OCI-LY1 (cell line): ENCODE data around the gene MYLK3.

Source experiments
- H2AFZ ChIP-seq: fragments of 200-600 bp; sonication (generic), shearing (Covaris generic); 2 replicates; pipeline ENCODE4 v1.6.0; 2014; ENCODE audit warnings: antibody characterized with exemption, mild to moderate bottlenecking, low read length
- H3F3A ChIP-seq: fragments of 200-600 bp; sonication (generic), shearing (Covaris generic); 2 replicates; pipeline ENCODE4 v1.6.0; 2014; ENCODE audit warnings: mild to moderate bottlenecking, antibody characterized with exemption, low read length, moderate library complexity; ENCODE audit not compliant: insufficient read depth
- H3K27ac ChIP-seq: fragments of 200-600 bp; sonication (generic); 2 replicates; pipeline ENCODE4 v1.5.1; 2014; ENCODE audit warnings: low read length, mixed run types, mild to moderate bottlenecking, low read depth; ENCODE audit not compliant: poor library complexity, severe bottlenecking
- H3K27me3 ChIP-seq: fragments of 200-600 bp; sonication (generic); 2 replicates; pipeline ENCODE4 v1.6.0; 2014; ENCODE audit warnings: antibody characterized with exemption, mild to moderate bottlenecking, low read length, moderate library complexity; ENCODE audit not compliant: insufficient read depth
- H3K36me3 ChIP-seq: fragments of 200-600 bp; sonication (generic); 2 replicates; pipeline ENCODE4 v1.6.1; 2014; ENCODE audit warnings: mild to moderate bottlenecking, antibody characterized with exemption, low read length, moderate library complexity, mixed read lengths; ENCODE audit not compliant: insufficient read depth
- H3K4me1 ChIP-seq: fragments of 200-600 bp; sonication (generic); 2 replicates; pipeline ENCODE4 v1.5.1; 2014; ENCODE audit warnings: mild to moderate bottlenecking, low read length, moderate library complexity; ENCODE audit not compliant: insufficient read depth, severe bottlenecking
- H3K4me2 ChIP-seq: fragments of 200-600 bp; sonication (generic), shearing (Covaris generic); 2 replicates; pipeline ENCODE4 v1.6.1; 2014; ENCODE audit warnings: low read length
- H3K4me3 ChIP-seq: fragments of 200-600 bp; sonication (generic); 2 replicates; pipeline ENCODE4 v1.5.1; 2014; ENCODE audit warnings: low read length, low read depth, mild to moderate bottlenecking, mixed read lengths; ENCODE audit not compliant: poor library complexity, severe bottlenecking
- H3K79me2 ChIP-seq: fragments of 200-600 bp; shearing (Covaris generic); 2 replicates; pipeline ENCODE4 v1.6.1; 2016; ENCODE audit warnings: mixed run types, low read length, mixed read lengths; ENCODE audit not compliant: insufficient read depth
- H3K9ac ChIP-seq: fragments of 200-600 bp; sonication (generic), shearing (Covaris generic); 2 replicates; pipeline ENCODE4 v1.6.1; 2014; ENCODE audit warnings: mild to moderate bottlenecking, low read length, mixed read lengths
- H3K9me2 ChIP-seq: fragments of 200-600 bp; sonication (generic), shearing (Covaris generic); 2 replicates; pipeline ENCODE4 v1.6.1; 2014; ENCODE audit warnings: low read depth, mild to moderate bottlenecking, low read length, mixed read lengths
- H3K9me3 ChIP-seq: fragments of 200-600 bp; shearing (Covaris generic); 2 replicates; pipeline ENCODE4 v1.6.1; 2014; ENCODE audit warnings: low read length, mixed read lengths
- H4K20me1 ChIP-seq: fragments of 200-600 bp; sonication (generic), shearing (Covaris generic); 2 replicates; pipeline ENCODE4 v1.6.0; 2016; ENCODE audit warnings: mild to moderate bottlenecking, low read length; ENCODE audit not compliant: insufficient read depth
- EZH2 ChIP-seq: fragments of 200-600 bp; sonication (generic), shearing (Covaris generic); IDR thresholded peaks from 2 replicates; pipeline ENCODE4 v1.8.0; 2017; ENCODE audit warnings: borderline replicate concordance, mixed run types, mild to moderate bottlenecking, antibody characterized with exemption, low read length, moderate library complexity, mixed read lengths
- TF ChIP-seq, protein P1 (sequence below): fragments of 200-600 bp; sonication (generic), shearing (Covaris generic); IDR thresholded peaks from 2 replicates; pipeline ENCODE4 v1.5.1; 2017; ENCODE audit warnings: mild to moderate bottlenecking, antibody characterized with exemption, low read length, moderate library complexity, mixed read lengths

The MYLK3 gene

DNA sequence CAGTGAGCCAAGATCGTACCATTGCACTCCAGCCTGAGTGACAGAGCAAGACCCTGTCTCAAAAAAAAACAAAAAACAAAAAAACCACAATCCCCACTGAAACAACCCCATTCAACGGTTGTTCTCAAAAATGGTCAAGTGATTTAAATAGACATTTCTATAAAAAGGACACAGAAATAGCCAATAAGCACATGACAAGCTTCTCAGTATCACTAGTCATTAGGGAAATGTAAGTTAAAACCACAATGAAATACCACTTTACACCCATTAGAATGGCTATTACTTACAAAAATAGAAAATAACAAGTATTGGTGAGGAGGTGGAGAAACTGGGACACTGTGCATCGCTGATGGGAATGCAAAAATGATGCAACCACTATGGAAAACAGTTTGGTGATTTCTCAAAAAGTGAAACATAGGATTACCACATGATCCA is 26.6 kb upstream of the MYLK3 start:
- no peaks in the 10 kb centered on the region for H3K9me2 ChIP-seq
- no peak overlapping the region for H3K4me2 ChIP-seq
- H2AFZ ChIP-seq = no peak overlapping the region
- H3K4me3 ChIP-seq = no peak overlapping the region
- no peaks in the 10 kb centered on the region for H3K79me2 ChIP-seq
- H4K20me1 ChIP-seq = no peaks in the 10 kb centered on the region
- peaks cover 57% of the 10 kb centered on the region for H3K4me1 ChIP-seq
- no peaks in the 10 kb centered on the region for H3F3A ChIP-seq
- no peaks in the 10 kb centered on the region for H3K36me3 ChIP-seq
- H3K27ac ChIP-seq = peak overlapping the region; percentile 88
- H3K9ac ChIP-seq = no peak overlapping the region
- H3K9me3 ChIP-seq = peaks cover 13% of the 10 kb centered on the region
- no peaks in the 10 kb centered on the region for H3K27me3 ChIP-seq
- TF ChIP-seq EZH2 = no peak

DNA sequence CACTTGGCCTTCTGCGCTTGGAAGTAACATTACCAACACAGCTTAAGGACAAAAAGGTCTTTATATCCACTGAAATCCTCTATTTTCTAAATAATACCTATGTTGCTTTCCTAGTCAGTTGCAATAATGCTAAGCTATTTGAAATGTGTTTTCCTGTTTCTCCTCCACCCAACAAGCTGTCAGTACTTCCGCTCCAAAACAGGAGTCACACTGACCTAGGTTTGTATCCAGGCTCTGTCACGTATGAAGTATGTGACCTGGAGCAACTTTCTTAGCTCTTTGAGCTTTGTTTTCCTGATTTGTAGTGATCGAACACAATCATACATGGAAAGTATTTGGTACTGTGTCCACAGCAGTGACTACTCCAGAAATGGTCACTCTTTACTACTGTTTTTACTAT is 24.3 kb upstream of the MYLK3 start:
- TF ChIP-seq EZH2 = no peak
- TF ChIP-seq, protein P1, sequence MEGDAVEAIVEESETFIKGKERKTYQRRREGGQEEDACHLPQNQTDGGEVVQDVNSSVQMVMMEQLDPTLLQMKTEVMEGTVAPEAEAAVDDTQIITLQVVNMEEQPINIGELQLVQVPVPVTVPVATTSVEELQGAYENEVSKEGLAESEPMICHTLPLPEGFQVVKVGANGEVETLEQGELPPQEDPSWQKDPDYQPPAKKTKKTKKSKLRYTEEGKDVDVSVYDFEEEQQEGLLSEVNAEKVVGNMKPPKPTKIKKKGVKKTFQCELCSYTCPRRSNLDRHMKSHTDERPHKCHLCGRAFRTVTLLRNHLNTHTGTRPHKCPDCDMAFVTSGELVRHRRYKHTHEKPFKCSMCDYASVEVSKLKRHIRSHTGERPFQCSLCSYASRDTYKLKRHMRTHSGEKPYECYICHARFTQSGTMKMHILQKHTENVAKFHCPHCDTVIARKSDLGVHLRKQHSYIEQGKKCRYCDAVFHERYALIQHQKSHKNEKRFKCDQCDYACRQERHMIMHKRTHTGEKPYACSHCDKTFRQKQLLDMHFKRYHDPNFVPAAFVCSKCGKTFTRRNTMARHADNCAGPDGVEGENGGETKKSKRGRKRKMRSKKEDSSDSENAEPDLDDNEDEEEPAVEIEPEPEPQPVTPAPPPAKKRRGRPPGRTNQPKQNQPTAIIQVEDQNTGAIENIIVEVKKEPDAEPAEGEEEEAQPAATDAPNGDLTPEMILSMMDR = no peak
- 0 out of 2 replicates have a peak, but pooled peaks cover 2% of the 10 kb centered on the region for H3K9me3 ChIP-seq
- H3K4me1 ChIP-seq = peaks cover 63% of the 10 kb centered on the region
- H3K9me2 ChIP-seq = no peaks in the 10 kb centered on the region
- H3K4me3 ChIP-seq = no peak overlapping the region
- H3K79me2 ChIP-seq = no peaks in the 10 kb centered on the region
- no peaks in the 10 kb centered on the region for H3K27me3 ChIP-seq
- no peaks in the 10 kb centered on the region for H4K20me1 ChIP-seq
- H3F3A ChIP-seq = no peaks in the 10 kb centered on the region
- 0 out of 2 replicates have a peak overlapping the region, but pooled peaks have one; percentile 51 for H2AFZ ChIP-seq
- peak overlapping the region; percentile 23 for H3K4me2 ChIP-seq
- peak overlapping the region; percentile 26; the same call in 1 of the 2 replicates for H3K9ac ChIP-seq
- peak overlapping the region; percentile 88 for H3K27ac ChIP-seq
- no peaks in the 10 kb centered on the region for H3K36me3 ChIP-seq

DNA sequence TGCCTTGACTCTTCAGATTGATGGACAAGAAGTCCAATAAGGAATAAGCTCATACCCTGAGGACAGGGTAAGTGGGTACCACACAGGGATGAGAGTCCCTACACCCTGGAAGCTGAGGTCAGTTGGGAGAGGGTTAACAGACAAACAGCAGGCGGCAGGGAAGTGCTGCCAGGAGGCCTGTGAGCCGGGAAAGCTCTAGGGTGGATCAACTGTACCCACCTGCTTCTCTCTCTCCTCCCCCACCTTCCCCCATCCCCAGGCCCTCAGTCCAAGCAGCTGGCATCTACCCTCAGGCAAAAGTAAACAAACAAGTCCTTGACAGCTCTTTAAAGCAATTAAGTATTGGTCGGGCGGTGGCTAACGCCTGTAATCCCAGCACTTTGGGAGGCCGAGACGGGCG is 20.7 kb upstream of the MYLK3 start:
- H3K4me3 ChIP-seq = no peak overlapping the region
- H3K9me3 ChIP-seq = no peaks in the 10 kb centered on the region
- H3K27me3 ChIP-seq = no peaks in the 10 kb centered on the region
- H3K36me3 ChIP-seq = no peaks in the 10 kb centered on the region
- H4K20me1 ChIP-seq = no peaks in the 10 kb centered on the region
- H3K4me2 ChIP-seq = no peak overlapping the region
- H3K9me2 ChIP-seq = no peaks in the 10 kb centered on the region
- no peak overlapping the region for H2AFZ ChIP-seq
- H3K27ac ChIP-seq = peak overlapping the region; percentile 28
- TF ChIP-seq EZH2 = no peak
- TF ChIP-seq, protein P1 = no peak
- H3F3A ChIP-seq = no peaks in the 10 kb centered on the region
- H3K79me2 ChIP-seq = no peaks in the 10 kb centered on the region
- H3K4me1 ChIP-seq = peaks cover 59% of the 10 kb centered on the region
- no peak overlapping the region for H3K9ac ChIP-seq

DNA sequence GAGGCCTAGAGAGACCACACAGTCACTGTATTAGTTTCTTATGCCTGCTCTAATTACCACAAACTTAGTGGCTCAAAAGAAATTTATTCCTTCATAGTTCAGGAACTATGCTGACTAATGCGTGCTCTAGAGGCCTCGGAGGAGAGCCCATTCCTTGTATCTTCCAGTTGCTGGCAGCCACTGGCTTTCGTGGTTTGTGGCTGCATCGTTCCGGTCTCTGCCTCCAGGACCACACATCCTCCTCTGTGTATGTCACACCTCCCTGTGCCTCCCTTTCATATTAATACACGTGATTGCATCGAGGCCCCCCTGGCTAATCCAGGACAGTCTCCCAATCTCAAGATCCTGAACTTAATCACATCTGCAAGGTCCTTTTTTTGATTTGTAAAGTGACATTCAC is 16.9 kb upstream of the MYLK3 start:
- Histone ChIP-seq H3K4me1 (peaks cover 35% of the 10 kb centered on the region), H3K4me2 (no peak overlapping the region), H3K9me3 (no peaks in the 10 kb centered on the region), H3K9ac (no peak overlapping the region), H2AFZ (no peak overlapping the region), H3K79me2 (no peaks in the 10 kb centered on the region), H4K20me1 (no peaks in the 10 kb centered on the region), H3K36me3 (no peaks in the 10 kb centered on the region), H3F3A (no peaks in the 10 kb centered on the region), H3K9me2 (no peaks in the 10 kb centered on the region), H3K4me3 (no peak overlapping the region), H3K27ac (no peak overlapping the region), H3K27me3 (no peaks in the 10 kb centered on the region)
- TF ChIP-seq EZH2 = no peak
- TF ChIP-seq, protein P1 = no peak
